ENCODE data around the gene GJB1.
A peak's percentile ranks its signal among the peaks of the same experiment; 100 is the strongest.

Gene GJB1

GRCh38 chrX:71181910-71182799 is 40.9 kb upstream of the GJB1 start (continued):
- 0 out of 2 replicates have a peak, but pooled peaks have one; percentile 12 for TF ChIP-seq ZNF341 (tag by site-specific recombination; IDR thresholded peaks at IDR 0.05; ENCODE audit: low read depth)
- peak; percentile 34; the same call in 1 of the 2 replicates for TF ChIP-seq ZBTB11 (tag by site-specific recombination; conservative IDR thresholded peaks at IDR 0.05; ENCODE audit: low read depth)
- peak; percentile 56; the same call in 1 of the 2 replicates for TF ChIP-seq ZBTB8A (tag by site-specific recombination; IDR thresholded peaks at IDR 0.05)
- TF ChIP-seq ZNF692 (tag by site-specific recombination; IDR thresholded peaks at IDR 0.05), result 0 out of 2 replicates have a peak, but pooled peaks have one; percentile 36
- peak; percentile 67 for TF ChIP-seq SP7 (tag by site-specific recombination; IDR thresholded peaks at IDR 0.05)
- peak; percentile 55; the same call in 1 of the 2 replicates for TF ChIP-seq ZNF777 (tag by site-specific recombination; IDR thresholded peaks at IDR 0.05; ENCODE audit: borderline replicate concordance)
- peak; percentile 93 for TF ChIP-seq ZFHX2 (tag by site-specific recombination; conservative IDR thresholded peaks at IDR 0.05)
- TF ChIP-seq BCL11A (tag by site-specific recombination; IDR thresholded peaks at IDR 0.05; ENCODE audit: low read depth), result no peak
- TF ChIP-seq ZNF626 (tag by site-specific recombination; IDR thresholded peaks at IDR 0.05), result no peak
- 0 out of 2 replicates have a peak, but pooled peaks have one; percentile 15 for TF ChIP-seq WT1 (tag by site-specific recombination; IDR thresholded peaks at IDR 0.05)
- peak; percentile 55 for TF ChIP-seq FEZF1 (tag by site-specific recombination; IDR thresholded peaks at IDR 0.05)
- peak; percentile 81 for TF ChIP-seq SETDB1 (IDR thresholded peaks at IDR 0.05; ENCODE audit: insufficient read length, low read length)
- no peak for TF ChIP-seq TRIM28 (IDR thresholded peaks at IDR 0.05; ENCODE audit: borderline replicate concordance, low read length)
- no peak for TF ChIP-seq SCRT2 (tag by site-specific recombination; IDR thresholded peaks at IDR 0.05)
- TF ChIP-seq ZNF335 (tag by site-specific recombination; conservative IDR thresholded peaks at IDR 0.05), result peak; percentile 87
- peak; percentile 54 for TF ChIP-seq PATZ1 (tag by site-specific recombination; IDR thresholded peaks at IDR 0.05)
- TF ChIP-seq ZBTB21 (tag by site-specific recombination; IDR thresholded peaks at IDR 0.05), result peak; percentile 55; the same call in 1 of the 2 replicates
- peak; percentile 51; the same call in 1 of the 2 replicates for TF ChIP-seq ZFP69B (tag by site-specific recombination; IDR thresholded peaks at IDR 0.05)
- 0 out of 2 replicates have a peak, but pooled peaks have one; percentile 41 for TF ChIP-seq ZNF184 (tag by site-specific recombination; IDR thresholded peaks at IDR 0.05)
- TF ChIP-seq ZBTB48 (tag by site-specific recombination; IDR thresholded peaks at IDR 0.05), result peak; percentile 5; the same call in 1 of the 2 replicates
- peak; percentile 65; the same call in 1 of the 2 replicates for TF ChIP-seq ATF2 (tag by site-specific recombination; IDR thresholded peaks at IDR 0.05; ENCODE audit: low read depth)
- TF ChIP-seq ZFP41 (tag by site-specific recombination; IDR thresholded peaks at IDR 0.05; ENCODE audit: borderline replicate concordance), result no peak
- 0 out of 2 replicates have a peak, but pooled peaks have one; percentile 49 for TF ChIP-seq ZNF518A (tag by site-specific recombination; conservative IDR thresholded peaks at IDR 0.05; ENCODE audit: low read depth)

Data from HEK293 (cell line).